ENCODE data around the gene COPZ2.
"Not testable (repeated sequence)": the region's sequence is repeated elsewhere in the genome, so short reads cannot be mapped to it uniquely, and the experiment has no call there.

Gene COPZ2

GRCh38 chr17:48038687-48039086 is 1.1 kb upstream of the COPZ2 start:
- no peak for DNase-seq
- in situ Hi-C loops (cut with MboI; ENCODE audit: low pct_unique_long_range_greater_than_20kb, low sequenced_read_pairs) = loop anchor here (10.0 kb wide), 1 partner anchor 86 kb away; no protein-coding TSS in a partner anchor

GRCh38 chr17:48037838-48038323 is 284 bp upstream of the COPZ2 start:
- in situ Hi-C loops (cut with MboI; ENCODE audit: low pct_unique_long_range_greater_than_20kb, low sequenced_read_pairs) = loop anchor here (10.0 kb wide), 1 partner anchor 87 kb away; no protein-coding TSS in a partner anchor
- no peak for DNase-seq

GRCh38 chr17:48036693-48037035 is 933 bp downstream of the COPZ2 start:
- in situ Hi-C loops (cut with MboI; ENCODE audit: low pct_unique_long_range_greater_than_20kb, low sequenced_read_pairs) = loop anchor here (10.0 kb wide), 1 partner anchor 88 kb away; no protein-coding TSS in a partner anchor
- DNase-seq = no peak

- in situ Hi-C loops (cut with MboI; ENCODE audit: low pct_unique_long_range_greater_than_20kb, low sequenced_read_pairs) = loop anchor here (10.0 kb wide), 1 partner anchor 90 kb away; no protein-coding TSS in a partner anchor
- not testable (repeated sequence) for DNase-seq
These were observed 2.9 kb downstream of the COPZ2 start for GRCh38 chr17:48034734-48035133.

GRCh38 chr17:48031966-48032365 is 5.6 kb downstream of the COPZ2 start:
- no peak for DNase-seq
- in situ Hi-C loops (cut with MboI; ENCODE audit: low pct_unique_long_range_greater_than_20kb, low sequenced_read_pairs) = loop anchor here (10.0 kb wide), 1 partner anchor 93 kb away; no protein-coding TSS in a partner anchor

- in situ Hi-C loops (cut with MboI; ENCODE audit: low pct_unique_long_range_greater_than_20kb, low sequenced_read_pairs) = loop anchor here (10.0 kb wide), 1 partner anchor 94 kb away; no protein-coding TSS in a partner anchor
These were observed 7.1 kb downstream of the COPZ2 start for GRCh38 chr17:48030531-48030930.

GRCh38 chr17:48028736-48029135 is 8.9 kb downstream of the COPZ2 start:
- DNase-seq = no peak
- in situ Hi-C loops (cut with MboI; ENCODE audit: low pct_unique_long_range_greater_than_20kb, low sequenced_read_pairs) = no loop called here

More at GRCh38 chr17:48030531-48030930, 7.1 kb downstream of the COPZ2 start:
- DNase-seq = no peak

GRCh38 chr17:48027322-48027981 is 10.1 kb downstream of the COPZ2 start:
- DNase-seq = no peak
- in situ Hi-C loops (cut with MboI; ENCODE audit: low pct_unique_long_range_greater_than_20kb, low sequenced_read_pairs) = no loop called here

- peak; percentile 91 for DNase-seq
- in situ Hi-C loops (cut with MboI; ENCODE audit: low pct_unique_long_range_greater_than_20kb, low sequenced_read_pairs) = no loop called here
These were observed 10.9 kb downstream of the COPZ2 start for GRCh38 chr17:48026502-48027321.

GRCh38 chr17:48025904-48026501 is 11.6 kb downstream of the COPZ2 start:
- no peak for DNase-seq
- in situ Hi-C loops (cut with MboI; ENCODE audit: low pct_unique_long_range_greater_than_20kb, low sequenced_read_pairs) = no loop called here

- peak; percentile 95 for DNase-seq
- in situ Hi-C loops (cut with MboI; ENCODE audit: low pct_unique_long_range_greater_than_20kb, low sequenced_read_pairs) = no loop called here
These were observed 12.3 kb downstream of the COPZ2 start for GRCh38 chr17:48025040-48025903.

- DNase-seq = no peak
- in situ Hi-C loops (cut with MboI; ENCODE audit: low pct_unique_long_range_greater_than_20kb, low sequenced_read_pairs) = no loop called here
These were observed 13.2 kb downstream of the COPZ2 start for GRCh38 chr17:48024149-48025039.

GRCh38 chr17:48023400-48024148 is 14.0 kb downstream of the COPZ2 start:
- in situ Hi-C loops (cut with MboI; ENCODE audit: low pct_unique_long_range_greater_than_20kb, low sequenced_read_pairs) = no loop called here
- peak; percentile 68 for DNase-seq

- DNase-seq = no peak
- in situ Hi-C loops (cut with MboI; ENCODE audit: low pct_unique_long_range_greater_than_20kb, low sequenced_read_pairs) = no loop called here
These were observed 14.7 kb downstream of the COPZ2 start for GRCh38 chr17:48022901-48023300.

- in situ Hi-C loops (cut with MboI; ENCODE audit: low pct_unique_long_range_greater_than_20kb, low sequenced_read_pairs) = no loop called here
- no peak for DNase-seq
These were observed 15.7 kb downstream of the COPZ2 start for GRCh38 chr17:48021934-48022333.

GRCh38 chr17:48017817-48018158 is 19.8 kb downstream of the COPZ2 start:
- in situ Hi-C loops (cut with MboI; ENCODE audit: low pct_unique_long_range_greater_than_20kb, low sequenced_read_pairs); DNase-seq: not testable (repeated sequence)

- no peak for DNase-seq
- in situ Hi-C loops (cut with MboI; ENCODE audit: low pct_unique_long_range_greater_than_20kb, low sequenced_read_pairs) = no loop called here
These were observed 21.5 kb downstream of the COPZ2 start for GRCh38 chr17:48016112-48016511.

All from KBM-7 (cell line).